SK-N-SH (cell line): ENCODE data around the gene RBAK. TPM values are rescaled to one million over a fixed set of nuclear protein-coding genes. Genes with fewer than 3 reads are reported as not detected.

Source experiments
- CTCF ChIA-PET: fragments of 300-600, 350-600 bp; formaldehyde crosslinking; extraction: SDS; loops from one replicate; lab custom pipeline; 2021; lab: Yijun Ruan, JAX
- POLR2A ChIA-PET: fragments of 350-600 bp; sonication (Branson Sonifier 250); formaldehyde crosslinking; extraction: SDS; loops from one replicate; lab custom pipeline; 2020; ENCODE audit warnings: antibody characterized with exemption, inconsistent platforms; lab: Yijun Ruan, JAX
- DNase-seq: peaks from one replicate; pipeline ENCODE4 v3.0.0; 2012
- H2AFZ ChIP-seq: fragments of 200-600 bp; sonication (generic); 2 replicates; pipeline ENCODE4 v1.8.1; 2016; ENCODE audit warnings: antibody characterized with exemption, mild to moderate bottlenecking, low read depth
- H3F3A ChIP-seq: fragments of 200-600 bp; sonication (generic); replicated peaks from 2 replicates; pipeline ENCODE3; 2016; ENCODE audit warnings: antibody characterized with exemption, mild to moderate bottlenecking; ENCODE audit not compliant: insufficient read depth
- H3K27ac ChIP-seq, 2 experiments: fragments of 200-500 bp in 1 of 2; fragments of 200-600 bp in 1 of 2; sonication (Bioruptor generic) in 1 of 2; sonication (generic), shearing (Covaris generic) in 1 of 2; 2 replicates each; pipeline versions ENCODE4 v1.5.1 to v1.6.1; 2014 to 2016; ENCODE audit warnings: low read depth in 2 of 2, inconsistent platforms in 1 of 2, low read length in 1 of 2, mild to moderate bottlenecking in 1 of 2, mixed read lengths in 1 of 2
- H3K27me3 ChIP-seq: fragments of 200-600 bp; sonication (generic), shearing (Covaris generic); 2 replicates; pipeline ENCODE4 v1.6.1; 2016; ENCODE audit warnings: mixed run types; ENCODE audit not compliant: insufficient read depth
- H3K36me3 ChIP-seq, 2 experiments: fragments of 200-500 bp in 1 of 2; fragments of 200-600 bp in 1 of 2; sonication (Bioruptor generic) in 1 of 2; sonication (generic) in 1 of 2; replicated peaks in 1 of 2; 2 replicates each; pipeline versions ENCODE3 to v1.5.1; 2014 to 2016; ENCODE audit warnings: low read length in 1 of 2, mild to moderate bottlenecking in 1 of 2; ENCODE audit not compliant: insufficient read depth in 2 of 2, control insufficient read depth in 1 of 2
- H3K4me1 ChIP-seq, 2 experiments: fragments of 200-500 bp in 1 of 2; fragments of 200-600 bp in 1 of 2; sonication (Bioruptor generic) in 1 of 2; sonication (generic), shearing (Covaris generic) in 1 of 2; 2 replicates each; pipeline versions ENCODE4 v1.5.1 to v1.6.1; 2014 to 2016; ENCODE audit warnings: low read depth in 1 of 2, low read length in 1 of 2, mixed run types in 1 of 2; ENCODE audit not compliant: insufficient read depth in 2 of 2, control insufficient read depth in 1 of 2
- H3K4me2 ChIP-seq: fragments of 200-600 bp; sonication (generic), shearing (Covaris generic); 2 replicates; pipeline ENCODE4 v1.6.1; 2017; ENCODE audit warnings: mixed run types
- H3K4me3 ChIP-seq, 2 experiments: fragments of 200-500 bp in 1 of 2; fragments of 200-600 bp in 1 of 2; sonication (Bioruptor generic) in 1 of 2; sonication (generic), shearing (Covaris generic) in 1 of 2; 2 replicates each; pipeline versions ENCODE4 v1.5.1 to v1.8.1; 2014 to 2016; ENCODE audit warnings: low read depth in 2 of 2, inconsistent platforms in 1 of 2, low read length in 1 of 2, mild to moderate bottlenecking in 1 of 2, mixed read lengths in 1 of 2, moderate library complexity in 1 of 2
- H3K79me2 ChIP-seq: fragments of 200-600 bp; sonication (generic); 2 replicates; pipeline ENCODE4 v1.8.1; 2017; ENCODE audit warnings: mild to moderate bottlenecking; ENCODE audit not compliant: insufficient read depth
- H3K9ac ChIP-seq: fragments of 200-600 bp; sonication (generic); 2 replicates; pipeline ENCODE4 v1.6.1; 2017; ENCODE audit warnings: mixed run types
- H3K9me2 ChIP-seq: fragments of 200-600 bp; sonication (generic); 2 replicates; pipeline ENCODE4 v1.6.1; 2017; ENCODE audit warnings: mixed run types
- H3K9me3 ChIP-seq: fragments of 200-600 bp; sonication (generic); 2 replicates; pipeline ENCODE4 v1.6.1; 2017; ENCODE audit warnings: mixed run types, mild to moderate bottlenecking, moderate library complexity
- H4K20me1 ChIP-seq: fragments of 200-600 bp; sonication (generic); 2 replicates; pipeline ENCODE4 v1.6.1; 2017; ENCODE audit warnings: mild to moderate bottlenecking, mixed run types; ENCODE audit not compliant: insufficient read depth
- CHD2 ChIP-seq: fragments of 150-350 bp; IDR thresholded peaks from 2 replicates; pipeline ENCODE4 v1.6.1; 2018; ENCODE audit warnings: low read length; ENCODE audit not compliant: partially characterized antibody
- EZH2phosphoT487 ChIP-seq: fragments of 200-600 bp; sonication (generic); IDR thresholded peaks from 2 replicates; pipeline ENCODE4 v1.6.1; 2017; ENCODE audit warnings: low read depth, mixed run types, mild to moderate bottlenecking, antibody characterized with exemption, moderate library complexity, borderline replicate concordance
- FOSL2 ChIP-seq: IDR thresholded peaks from 2 replicates; pipeline ENCODE4 v1.4.0; 2012; ENCODE audit warnings: low read depth, mild to moderate bottlenecking, moderate library complexity, borderline replicate concordance
- GABPA ChIP-seq: IDR thresholded peaks from 2 replicates; pipeline ENCODE4 v1.4.0; 2012; ENCODE audit warnings: low read depth, mild to moderate bottlenecking
- GATA2 ChIP-seq: sonication (generic); formaldehyde crosslinking; IDR thresholded peaks from 2 replicates; pipeline ENCODE4 v1.5.0; 2020; ENCODE audit warnings: mild to moderate bottlenecking, missing genetic modification reagents
- MEF2A ChIP-seq: IDR thresholded peaks from 2 replicates; pipeline ENCODE4 v1.4.0; 2012; ENCODE audit warnings: low read depth, borderline replicate concordance
- MXI1 ChIP-seq: IDR thresholded peaks from 2 replicates; pipeline ENCODE4 v1.6.1; 2012; ENCODE audit warnings: mild to moderate bottlenecking, low read depth, low read length, improper control_type of control experiment
- NRF1 ChIP-seq: IDR thresholded peaks from 2 replicates; pipeline ENCODE4 v1.6.1; 2012; ENCODE audit warnings: low read depth, mild to moderate bottlenecking, low read length
- POLR2AphosphoS5 ChIP-seq: IDR thresholded peaks from 2 replicates; pipeline ENCODE4 v1.6.1; 2012; ENCODE audit warnings: low read depth, low read length
- RCOR1 ChIP-seq: fragments of 150-350 bp; IDR thresholded peaks from 2 replicates; pipeline ENCODE4 v1.6.1; 2017; ENCODE audit warnings: antibody characterized with exemption, low read length
- SMC3 ChIP-seq: IDR thresholded peaks from 2 replicates; pipeline ENCODE4 v1.6.1; 2012; ENCODE audit warnings: low read depth, low read length, improper control_type of control experiment
- TAF1 ChIP-seq: IDR thresholded peaks from 2 replicates; pipeline ENCODE4 v1.6.1; 2012; ENCODE audit warnings: low read depth, mild to moderate bottlenecking, low read length, moderate library complexity, borderline replicate concordance
- TCF12 ChIP-seq: IDR thresholded peaks from 2 replicates; pipeline ENCODE4 v1.4.0; 2012
- TEAD4 ChIP-seq: IDR thresholded peaks from 2 replicates; pipeline ENCODE4 v1.4.0; 2012; ENCODE audit warnings: mild to moderate bottlenecking, borderline replicate concordance; ENCODE audit not compliant: insufficient read depth
- WGBS: methylation state at CpG from one replicate; pipeline ENCODE4 v1.1.6; 2017; ENCODE audit warnings: low lambda C conversion rate; 5-methylcytosine and 5-hydroxymethylcytosine counted together
- polyA plus RNA-seq, 3 experiments: library from polyadenylated mRNA; depleted of rRNA; stranded (reverse); fragments of >200 nt; gene quantifications; 2 replicates each; pipeline ENCODE4 v1.2.3, GENCODE V29; 2012
- TF ChIP-seq, protein P1 (sequence below): IDR thresholded peaks from 2 replicates; pipeline ENCODE4 v1.4.0; 2012; ENCODE audit warnings: low read depth, borderline replicate concordance
- TF ChIP-seq, protein P2 (sequence below): fragments of 150-350 bp; IDR thresholded peaks from 2 replicates; pipeline ENCODE4 v1.6.1; 2016; ENCODE audit warnings: mild to moderate bottlenecking, low read depth, low read length
- TF ChIP-seq, protein P3 (sequence below): IDR thresholded peaks from 2 replicates; pipeline ENCODE4 v1.4.0; 2012; ENCODE audit warnings: low read depth, borderline replicate concordance

RBAK gene
- polyA plus RNA-seq, 1 of the 3 experiments (the other 2 are of a cell fraction): 2.5 TPM

DNA sequence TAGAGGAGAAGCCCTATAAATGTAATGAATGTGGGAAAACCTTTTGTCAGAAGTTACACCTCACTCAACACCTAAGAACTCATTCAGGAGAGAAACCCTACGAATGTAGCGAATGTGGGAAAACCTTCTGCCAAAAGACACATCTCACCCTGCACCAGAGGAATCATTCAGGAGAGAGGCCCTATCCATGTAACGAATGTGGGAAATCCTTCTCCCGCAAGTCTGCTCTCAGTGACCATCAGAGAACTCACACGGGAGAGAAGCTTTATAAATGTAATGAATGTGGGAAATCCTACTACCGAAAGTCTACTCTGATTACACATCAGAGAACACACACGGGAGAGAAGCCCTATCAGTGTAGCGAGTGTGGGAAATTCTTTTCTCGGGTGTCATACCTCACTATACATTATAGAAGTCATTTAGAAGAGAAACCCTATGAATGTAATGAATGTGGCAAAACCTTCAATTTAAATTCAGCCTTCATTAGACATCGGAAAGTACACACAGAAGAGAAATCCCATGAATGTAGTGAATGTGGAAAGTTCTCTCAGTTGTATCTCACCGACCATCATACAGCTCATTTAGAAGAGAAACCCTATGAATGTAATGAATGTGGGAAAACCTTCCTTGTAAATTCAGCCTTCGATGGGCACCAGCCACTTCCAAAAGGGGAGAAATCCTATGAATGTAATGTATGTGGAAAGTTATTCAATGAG, 18.9 kb downstream of the RBAK start:
- H3K27ac ChIP-seq: no peak overlapping the region
- peaks cover 78 to 95% of the 10 kb centered on the region in 2 experiments for H3K36me3 ChIP-seq
- WGBS: 96% methylated on average over 12 of the region's 12 CpGs
- H3K4me2 ChIP-seq: no peak overlapping the region
- CTCF ChIA-PET: interaction anchor here (1.2 to 1.6 kb wide), 2 partner anchors 21 to 234 kb away, joined by 5 read pairs; no protein-coding TSS in a partner anchor
- no peak for DNase-seq
- no peaks in the 10 kb centered on the region for H3K9me2 ChIP-seq
- POLR2A ChIA-PET: no interaction called here
- TF ChIP-seq TCF12 (peak; percentile 10; the same call in 1 of the 2 replicates), SMC3 (no peak)
- H3K9me3 ChIP-seq: peaks cover 83% of the 10 kb centered on the region
- H3K9ac ChIP-seq: no peak overlapping the region
- H3K27me3 ChIP-seq: no peaks in the 10 kb centered on the region
- peaks cover 45% of the 10 kb centered on the region for H3F3A ChIP-seq
- H3K4me1 ChIP-seq: no peaks in the 10 kb centered on the region
- H3K79me2 ChIP-seq: no peaks in the 10 kb centered on the region
- no peaks in the 10 kb centered on the region for H4K20me1 ChIP-seq
- H3K4me3 ChIP-seq: peak overlapping the region in 1 of 2 experiments; percentile 18; a peak in 1 of 4 replicates
- H2AFZ ChIP-seq: no peak overlapping the region

DNA sequence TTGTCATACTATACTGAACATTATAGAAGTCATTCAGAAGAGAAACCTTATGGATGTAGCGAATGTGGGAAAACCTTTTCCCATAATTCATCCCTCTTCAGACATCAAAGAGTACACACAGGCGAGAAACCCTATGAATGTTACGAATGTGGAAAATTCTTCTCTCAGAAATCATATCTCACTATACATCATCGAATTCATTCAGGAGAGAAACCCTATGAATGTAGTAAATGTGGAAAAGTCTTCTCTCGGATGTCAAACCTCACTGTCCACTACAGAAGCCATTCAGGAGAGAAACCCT, 19.4 kb downstream of the RBAK start:
- H3K4me3 ChIP-seq: peak overlapping the region in 1 of 2 experiments; percentile 18; a peak in 1 of 4 replicates
- WGBS: 95% methylated on average over 5 of the region's 5 CpGs
- CTCF ChIA-PET: no interaction called here

DNA sequence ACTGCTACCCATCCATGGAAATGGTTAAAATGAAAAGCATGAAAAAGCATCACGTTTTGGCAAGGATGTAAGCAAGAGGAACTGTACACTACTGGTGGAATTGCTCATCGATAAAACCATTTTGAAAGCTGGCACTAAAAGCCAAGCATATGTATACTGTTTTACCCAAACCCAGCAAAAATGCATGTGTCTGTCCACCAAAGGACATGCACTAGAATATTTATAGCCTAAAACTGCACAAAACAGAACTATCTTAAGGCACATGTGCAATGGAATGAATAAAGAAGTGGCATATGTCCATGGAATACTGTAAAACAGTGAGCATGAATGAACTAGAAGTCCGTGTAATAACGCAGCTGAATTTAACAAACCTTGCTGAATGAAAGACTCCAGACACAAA, 22.9 kb downstream of the RBAK start:
- Histone ChIP-seq H3K4me1 (peaks cover 0 to 7% of the 10 kb centered on the region in 2 experiments; a peak in 1 of 4 replicates), H3K9me2 (no peaks in the 10 kb centered on the region), H3F3A (peaks cover 40% of the 10 kb centered on the region), H3K9ac (no peak overlapping the region), H4K20me1 (no peaks in the 10 kb centered on the region), H3K9me3 (peaks cover 55% of the 10 kb centered on the region), H3K79me2 (no peaks in the 10 kb centered on the region), H3K27ac (no peak overlapping the region), H2AFZ (no peak overlapping the region), H3K27me3 (peaks cover 5% of the 10 kb centered on the region; the same call in 1 of the 2 replicates), H3K36me3 (peaks cover 43 to 65% of the 10 kb centered on the region in 2 experiments), H3K4me2 (no peak overlapping the region), H3K4me3 (no peak overlapping the region)
- DNase-seq: no peak
- ChIA-PET CTCF (interaction anchor here (0.9 to 1.7 kb wide), 3 partner anchors 17 to 185 kb away, joined by 3 to 7 read pairs (median 7); partner anchors contain the start of gene RADIL), POLR2A (no interaction called here)
- 75% methylated on average over 4 of the region's 4 CpGs for WGBS
- TF ChIP-seq GATA2 (CRISPR knock-in tag) (no peak), NRF1 (no peak), EZH2phosphoT487 (no peak), MEF2A (no peak), TAF1 (no peak), SMC3 (no peak), FOSL2 (no peak), MXI1 (no peak)
- TF ChIP-seq, protein P1, sequence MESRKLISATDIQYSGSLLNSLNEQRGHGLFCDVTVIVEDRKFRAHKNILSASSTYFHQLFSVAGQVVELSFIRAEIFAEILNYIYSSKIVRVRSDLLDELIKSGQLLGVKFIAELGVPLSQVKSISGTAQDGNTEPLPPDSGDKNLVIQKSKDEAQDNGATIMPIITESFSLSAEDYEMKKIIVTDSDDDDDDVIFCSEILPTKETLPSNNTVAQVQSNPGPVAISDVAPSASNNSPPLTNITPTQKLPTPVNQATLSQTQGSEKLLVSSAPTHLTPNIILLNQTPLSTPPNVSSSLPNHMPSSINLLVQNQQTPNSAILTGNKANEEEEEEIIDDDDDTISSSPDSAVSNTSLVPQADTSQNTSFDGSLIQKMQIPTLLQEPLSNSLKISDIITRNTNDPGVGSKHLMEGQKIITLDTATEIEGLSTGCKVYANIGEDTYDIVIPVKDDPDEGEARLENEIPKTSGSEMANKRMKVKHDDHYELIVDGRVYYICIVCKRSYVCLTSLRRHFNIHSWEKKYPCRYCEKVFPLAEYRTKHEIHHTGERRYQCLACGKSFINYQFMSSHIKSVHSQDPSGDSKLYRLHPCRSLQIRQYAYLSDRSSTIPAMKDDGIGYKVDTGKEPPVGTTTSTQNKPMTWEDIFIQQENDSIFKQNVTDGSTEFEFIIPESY: no peak
- TF ChIP-seq, protein P2, sequence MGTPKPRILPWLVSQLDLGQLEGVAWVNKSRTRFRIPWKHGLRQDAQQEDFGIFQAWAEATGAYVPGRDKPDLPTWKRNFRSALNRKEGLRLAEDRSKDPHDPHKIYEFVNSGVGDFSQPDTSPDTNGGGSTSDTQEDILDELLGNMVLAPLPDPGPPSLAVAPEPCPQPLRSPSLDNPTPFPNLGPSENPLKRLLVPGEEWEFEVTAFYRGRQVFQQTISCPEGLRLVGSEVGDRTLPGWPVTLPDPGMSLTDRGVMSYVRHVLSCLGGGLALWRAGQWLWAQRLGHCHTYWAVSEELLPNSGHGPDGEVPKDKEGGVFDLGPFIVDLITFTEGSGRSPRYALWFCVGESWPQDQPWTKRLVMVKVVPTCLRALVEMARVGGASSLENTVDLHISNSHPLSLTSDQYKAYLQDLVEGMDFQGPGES: no peak
- TF ChIP-seq, protein P3, sequence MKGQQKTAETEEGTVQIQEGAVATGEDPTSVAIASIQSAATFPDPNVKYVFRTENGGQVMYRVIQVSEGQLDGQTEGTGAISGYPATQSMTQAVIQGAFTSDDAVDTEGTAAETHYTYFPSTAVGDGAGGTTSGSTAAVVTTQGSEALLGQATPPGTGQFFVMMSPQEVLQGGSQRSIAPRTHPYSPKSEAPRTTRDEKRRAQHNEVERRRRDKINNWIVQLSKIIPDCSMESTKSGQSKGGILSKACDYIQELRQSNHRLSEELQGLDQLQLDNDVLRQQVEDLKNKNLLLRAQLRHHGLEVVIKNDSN: no peak

More for the DNA sequence above, 19.4 kb downstream of the RBAK start:
- Histone ChIP-seq H4K20me1 (no peaks in the 10 kb centered on the region), H2AFZ (no peak overlapping the region), H3F3A (peaks cover 45% of the 10 kb centered on the region), H3K4me2 (no peak overlapping the region), H3K36me3 (peaks cover 73 to 94% of the 10 kb centered on the region in 2 experiments), H3K9ac (no peak overlapping the region), H3K4me1 (no peaks in the 10 kb centered on the region), H3K9me3 (peaks cover 82% of the 10 kb centered on the region), H3K9me2 (no peaks in the 10 kb centered on the region)
- POLR2A ChIA-PET: no interaction called here
- no peak for DNase-seq
- TF ChIP-seq RCOR1: no peak
- TF ChIP-seq FOSL2: no peak
- no peak for TF ChIP-seq CHD2
- no peak for TF ChIP-seq POLR2AphosphoS5
- TF ChIP-seq, protein P3: no peak
- TF ChIP-seq TEAD4: no peak
- no peak for TF ChIP-seq GABPA
- TF ChIP-seq, all 33 proteins: peak for 0
- no peaks in the 10 kb centered on the region for H3K27me3 ChIP-seq
- H3K27ac ChIP-seq: no peak overlapping the region
- no peaks in the 10 kb centered on the region for H3K79me2 ChIP-seq
